Erythroblast (primary cell): ENCODE results near the gene STK10.

Source experiments
- GATA1 ChIP-seq: IDR thresholded peaks from 2 replicates; pipeline ENCODE4 v1.6.1; 2011; ENCODE audit warnings: low read depth, mild to moderate bottlenecking, control low read depth, low read length, moderate library complexity
- POLR2A ChIP-seq: IDR thresholded peaks from 2 replicates; pipeline ENCODE4 v1.6.1; 2011; ENCODE audit warnings: mild to moderate bottlenecking, low read length

DNA sequence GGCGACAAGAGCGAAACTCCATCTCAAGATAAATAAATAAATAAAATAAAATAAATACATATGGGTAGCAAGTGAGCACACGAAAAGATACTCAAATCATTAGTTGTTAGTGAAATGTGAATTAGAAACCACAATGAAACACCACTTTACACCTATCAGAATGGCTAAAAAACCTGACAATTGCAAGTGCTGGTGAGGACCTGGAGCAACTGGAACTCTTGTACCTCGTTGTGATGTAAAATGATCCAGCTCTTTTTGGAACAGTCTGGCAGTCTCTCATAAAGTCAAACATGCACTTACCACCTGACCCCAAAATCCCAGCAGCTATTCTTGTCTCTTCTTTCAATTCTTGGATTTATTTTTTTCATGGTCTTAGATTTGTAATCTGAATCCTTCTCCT is 112.4 kb downstream of the STK10 start:
- TF ChIP-seq POLR2A (no peak), GATA1 (no peak)
